ENCODE data around the gene MRC2.

Gene MRC2

GRCh38 chr17:62657690-62658089 lies 30.2 kb downstream of the MRC2 start:
- Histone ChIP-seq H3K9ac (ENCODE audit: low read depth, low read length, poor library complexity, severe bottlenecking) (no peak overlapping the region), H3K79me2 (ENCODE audit: insufficient read depth, low read length) (no peaks in the 10 kb centered on the region), H3K27me3 (ENCODE audit: insufficient read depth, low read length, poor library complexity, severe bottlenecking) (no peaks in the 10 kb centered on the region), H3K9me2 (replicated peaks; ENCODE audit: low read depth, low read length) (no peaks in the 10 kb centered on the region), H3K4me3 (ENCODE audit: low read length, poor library complexity, severe bottlenecking) (no peak overlapping the region), H4K20me1 (ENCODE audit: insufficient read depth, low read length, poor library complexity, severe bottlenecking) (no peaks in the 10 kb centered on the region), H3K36me3 (ENCODE audit: insufficient read depth, low read length) (no peaks in the 10 kb centered on the region), H3K9me3 (ENCODE audit: insufficient read depth, low read depth, low read length) (no peaks in the 10 kb centered on the region), H2AFZ (ENCODE audit: low read length) (no peak overlapping the region), H3K4me2 (ENCODE audit: low read depth, low read length, poor library complexity, severe bottlenecking) (no peak overlapping the region), H3F3A (ENCODE audit: low read depth) (no peaks in the 10 kb centered on the region), H3K4me1 (ENCODE audit: insufficient read depth, low read length, poor library complexity, severe bottlenecking) (peaks cover 3% of the 10 kb centered on the region)
- TF ChIP-seq CTCF (conservative IDR thresholded peaks at IDR 0.05; ENCODE audit: low read length) (no peak), EZH2phosphoT487 (IDR thresholded peaks at IDR 0.05; ENCODE audit: borderline replicate concordance) (no peak)

- Histone ChIP-seq H3K36me3 (ENCODE audit: insufficient read depth, low read length) (no peaks in the 10 kb centered on the region), H3K4me2 (ENCODE audit: low read depth, low read length, poor library complexity, severe bottlenecking) (no peak overlapping the region), H3K4me3 (ENCODE audit: low read length, poor library complexity, severe bottlenecking) (no peak overlapping the region), H4K20me1 (ENCODE audit: insufficient read depth, low read length, poor library complexity, severe bottlenecking) (no peaks in the 10 kb centered on the region), H3K9me2 (replicated peaks; ENCODE audit: low read depth, low read length) (no peaks in the 10 kb centered on the region), H3K27me3 (ENCODE audit: insufficient read depth, low read length, poor library complexity, severe bottlenecking) (no peaks in the 10 kb centered on the region), H3K9ac (ENCODE audit: low read depth, low read length, poor library complexity, severe bottlenecking) (no peak overlapping the region), H3K9me3 (ENCODE audit: insufficient read depth, low read depth, low read length) (no peaks in the 10 kb centered on the region), H3K4me1 (ENCODE audit: insufficient read depth, low read length, poor library complexity, severe bottlenecking) (no peaks in the 10 kb centered on the region), H2AFZ (ENCODE audit: low read length) (no peak overlapping the region), H3F3A (ENCODE audit: low read depth) (no peaks in the 10 kb centered on the region), H3K79me2 (ENCODE audit: insufficient read depth, low read length) (no peaks in the 10 kb centered on the region)
- TF ChIP-seq EZH2phosphoT487 (IDR thresholded peaks at IDR 0.05; ENCODE audit: borderline replicate concordance) (no peak), CTCF (conservative IDR thresholded peaks at IDR 0.05; ENCODE audit: low read length) (no peak)
Observed at GRCh38 chr17:62658136-62658920, 30.9 kb downstream of the MRC2 start.

DNA sequence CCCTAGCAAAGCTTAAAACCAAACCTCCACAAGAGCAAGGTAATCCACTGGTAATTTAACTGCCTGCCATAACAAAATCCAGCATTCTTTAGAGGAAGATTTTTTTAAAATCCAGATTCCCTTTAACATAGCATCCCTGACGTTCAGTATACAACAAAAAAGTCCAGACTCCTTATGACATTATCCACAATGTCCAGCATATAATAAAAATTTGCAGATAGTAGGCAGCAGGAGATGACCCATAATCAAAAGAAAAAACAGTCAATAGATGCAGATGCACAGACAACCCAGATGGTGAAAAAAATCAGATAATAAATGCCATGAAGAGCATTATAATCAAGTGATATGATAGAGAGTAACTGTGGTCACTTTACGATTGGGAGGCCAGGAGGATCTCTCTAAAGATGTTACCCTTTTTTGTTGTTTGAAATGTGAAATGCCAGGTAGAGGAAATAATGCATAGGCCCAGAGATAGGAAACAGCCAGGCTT lies 33.2 kb downstream of the MRC2 start:
- no peaks in the 10 kb centered on the region for H3K9me2 ChIP-seq (replicated peaks; ENCODE audit: low read depth, low read length)
- TF ChIP-seq CTCF (conservative IDR thresholded peaks at IDR 0.05; ENCODE audit: low read length) = no peak
- no peak for TF ChIP-seq EZH2phosphoT487 (IDR thresholded peaks at IDR 0.05; ENCODE audit: borderline replicate concordance)
- H3K79me2 ChIP-seq (ENCODE audit: insufficient read depth, low read length) = no peaks in the 10 kb centered on the region
- H2AFZ ChIP-seq (ENCODE audit: low read length) = no peak overlapping the region
- no peaks in the 10 kb centered on the region for H3K27me3 ChIP-seq (ENCODE audit: insufficient read depth, low read length, poor library complexity, severe bottlenecking)
- H3F3A ChIP-seq (ENCODE audit: low read depth) = no peaks in the 10 kb centered on the region
- no peaks in the 10 kb centered on the region for H3K4me1 ChIP-seq (ENCODE audit: insufficient read depth, low read length, poor library complexity, severe bottlenecking)
- H3K4me3 ChIP-seq (ENCODE audit: low read length, poor library complexity, severe bottlenecking) = no peak overlapping the region
- no peaks in the 10 kb centered on the region for H3K9me3 ChIP-seq (ENCODE audit: insufficient read depth, low read depth, low read length)
- no peak overlapping the region for H3K4me2 ChIP-seq (ENCODE audit: low read depth, low read length, poor library complexity, severe bottlenecking)
- H4K20me1 ChIP-seq (ENCODE audit: insufficient read depth, low read length, poor library complexity, severe bottlenecking) = no peaks in the 10 kb centered on the region
- H3K36me3 ChIP-seq (ENCODE audit: insufficient read depth, low read length) = no peaks in the 10 kb centered on the region
- no peak overlapping the region for H3K9ac ChIP-seq (ENCODE audit: low read depth, low read length, poor library complexity, severe bottlenecking)

Measured in Loucy (cell line).